Loucy (cell line): ENCODE measurements around the gene TCP10L.

Source experiments
- H2AFZ ChIP-seq: fragments of 200-600 bp; sonication (generic); 2 replicates; pipeline ENCODE4 v1.6.0; 2016; ENCODE audit warnings: antibody characterized with exemption, mild to moderate bottlenecking, low read length, moderate library complexity
- H3F3A ChIP-seq: fragments of 200-600 bp; 2 replicates; pipeline ENCODE4 v1.6.0; 2016; ENCODE audit warnings: antibody characterized with exemption, low read depth, mild to moderate bottlenecking
- H3K27me3 ChIP-seq: fragments of 200-600 bp; sonication (generic); 2 replicates; pipeline ENCODE4 v1.6.1; 2014; ENCODE audit warnings: low read length, mild to moderate bottlenecking; ENCODE audit not compliant: insufficient read depth, poor library complexity, severe bottlenecking
- H3K36me3 ChIP-seq: fragments of 200-600 bp; sonication (generic); 2 replicates; pipeline ENCODE4 v1.6.1; 2016; ENCODE audit warnings: low read length; ENCODE audit not compliant: insufficient read depth
- H3K4me1 ChIP-seq: fragments of 200-600 bp; sonication (generic); 2 replicates; pipeline ENCODE4 v1.5.1; 2014; ENCODE audit warnings: low read length, mild to moderate bottlenecking; ENCODE audit not compliant: insufficient read depth, poor library complexity, severe bottlenecking
- H3K4me2 ChIP-seq: fragments of 200-600 bp; sonication (generic); 2 replicates; pipeline ENCODE4 v1.6.0; 2014; ENCODE audit warnings: antibody characterized with exemption, low read length, low read depth, mild to moderate bottlenecking; ENCODE audit not compliant: poor library complexity, severe bottlenecking
- H3K4me3 ChIP-seq: fragments of 200-600 bp; sonication (generic); 2 replicates; pipeline ENCODE4 v1.5.1; 2014; ENCODE audit warnings: low read length, mild to moderate bottlenecking, mixed read lengths; ENCODE audit not compliant: poor library complexity, severe bottlenecking
- H3K79me2 ChIP-seq: fragments of 200-600 bp; sonication (generic); 2 replicates; pipeline ENCODE4 v1.6.1; 2014; ENCODE audit warnings: low read length; ENCODE audit not compliant: insufficient read depth
- H3K9ac ChIP-seq: fragments of 200-600 bp; sonication (generic); 2 replicates; pipeline ENCODE4 v1.6.0; 2014; ENCODE audit warnings: mild to moderate bottlenecking, low read depth, low read length, moderate library complexity; ENCODE audit not compliant: poor library complexity, severe bottlenecking
- H3K9me2 ChIP-seq: fragments of 200-600 bp; sonication (generic); replicated peaks from 2 replicates; pipeline ENCODE4 v1.6.1; 2016; ENCODE audit warnings: low read depth, low read length, mixed read lengths
- H3K9me3 ChIP-seq: fragments of 200-600 bp; sonication (generic); 2 replicates; pipeline ENCODE4 v1.6.1; 2014; ENCODE audit warnings: mild to moderate bottlenecking, antibody characterized with exemption, low read length, low read depth; ENCODE audit not compliant: insufficient read depth
- H4K20me1 ChIP-seq: fragments of 200-600 bp; sonication (generic); 2 replicates; pipeline ENCODE4 v1.6.0; 2014; ENCODE audit warnings: antibody characterized with exemption, low read length, mild to moderate bottlenecking; ENCODE audit not compliant: insufficient read depth, poor library complexity, severe bottlenecking
- CTCF ChIP-seq: fragments of 200-600 bp; sonication (generic); conservative IDR thresholded peaks from 2 replicates; pipeline ENCODE4 v1.5.1; 2014; ENCODE audit warnings: mild to moderate bottlenecking, antibody characterized with exemption, low read length
- EZH2phosphoT487 ChIP-seq: fragments of 200-600 bp; IDR thresholded peaks from 2 replicates; pipeline ENCODE4 v1.6.1; 2018; ENCODE audit warnings: antibody characterized with exemption, mild to moderate bottlenecking, moderate library complexity, borderline replicate concordance

TCP10L gene

GRCh38 chr21:32604464-32604863 lies 19.1 kb upstream of the TCP10L start:
- H2AFZ ChIP-seq = no peak overlapping the region
- no peaks in the 10 kb centered on the region for H3K27me3 ChIP-seq
- peaks cover 40% of the 10 kb centered on the region; the same call in 1 of the 2 replicates for H3K36me3 ChIP-seq
- TF ChIP-seq CTCF = no peak
- TF ChIP-seq EZH2phosphoT487 = no peak
- H3K4me2 ChIP-seq = no peak overlapping the region
- H3K9ac ChIP-seq = no peak overlapping the region
- H3K4me3 ChIP-seq = no peak overlapping the region
- no peaks in the 10 kb centered on the region; the same call in 1 of the 2 replicates for H3F3A ChIP-seq
- no peaks in the 10 kb centered on the region for H3K9me2 ChIP-seq
- no peaks in the 10 kb centered on the region for H3K9me3 ChIP-seq
- no peaks in the 10 kb centered on the region; the same call in 1 of the 2 replicates for H3K79me2 ChIP-seq
- H4K20me1 ChIP-seq = no peaks in the 10 kb centered on the region
- H3K4me1 ChIP-seq = no peaks in the 10 kb centered on the region

- Histone ChIP-seq H2AFZ (no peak overlapping the region), H3K4me3 (no peak overlapping the region), H4K20me1 (no peaks in the 10 kb centered on the region), H3K36me3 (peaks cover 40% of the 10 kb centered on the region; the same call in 1 of the 2 replicates), H3K4me2 (no peak overlapping the region), H3F3A (no peaks in the 10 kb centered on the region; the same call in 1 of the 2 replicates), H3K9me2 (no peaks in the 10 kb centered on the region), H3K4me1 (no peaks in the 10 kb centered on the region), H3K79me2 (no peaks in the 10 kb centered on the region), H3K9ac (no peak overlapping the region), H3K27me3 (no peaks in the 10 kb centered on the region), H3K9me3 (no peaks in the 10 kb centered on the region)
- TF ChIP-seq EZH2phosphoT487 (no peak), CTCF (no peak)
These were observed 17.8 kb upstream of the TCP10L start for GRCh38 chr21:32603131-32603530.

GRCh38 chr21:32602099-32602498 lies 16.8 kb upstream of the TCP10L start:
- Histone ChIP-seq H2AFZ (no peak overlapping the region), H3K79me2 (no peaks in the 10 kb centered on the region), H3K4me3 (no peak overlapping the region), H3F3A (no peaks in the 10 kb centered on the region; the same call in 1 of the 2 replicates), H3K9me2 (no peaks in the 10 kb centered on the region), H4K20me1 (no peaks in the 10 kb centered on the region), H3K36me3 (peaks cover 36% of the 10 kb centered on the region; the same call in 1 of the 2 replicates), H3K4me1 (no peaks in the 10 kb centered on the region), H3K4me2 (no peak overlapping the region), H3K9ac (no peak overlapping the region), H3K9me3 (no peaks in the 10 kb centered on the region), H3K27me3 (no peaks in the 10 kb centered on the region)
- TF ChIP-seq EZH2phosphoT487 (no peak), CTCF (no peak)
